Naive thymus-derived CD4-positive, alpha-beta T cell (primary cell): ENCODE data around the gene NPIPB9. TPM values are rescaled to one million over a fixed set of nuclear protein-coding genes. Genes with fewer than 3 reads are reported as not detected.

Experiments used
- microRNA-seq: library from miRNA; unstranded; fragments of <30 nt; microRNA quantifications from one replicate; pipeline ENCODE4 v1.2.0, GENCODE V29; 2022; ENCODE audit warnings: borderline microRNAs expressed
- polyA plus RNA-seq, 2 donors: library from polyadenylated mRNA; unstranded; fragments of 300-500 nt; fragmentation: Illumina TruSeq; gene quantifications; one replicate each; pipeline ENCODE4 v1.2.3, GENCODE V29; 2021
- total RNA-seq, 6 experiments: library from RNA in 5 of 6; stranded (reverse) in 5 of 6; gene quantifications; 1 replicate in 5 of 6; 2 replicates in 1 of 6; pipeline ENCODE4 v1.2.3 and lab custom pipeline; 2021 to 2026

NPIPB9 gene
- total and polyA plus RNA-seq, 7 experiments from 2014 or later, result 0.18 to 5.2 (median 3.9) TPM

Small RNAs within 50 kb of the gene (microRNA-seq; reads per million reads assigned to microRNA genes)
- gene MIR6862-2, result not detected

Other genes with a start within 250 kb of the NPIPB9 start
- under 1 TPM in 1 of 5 experiments, not detected in 4; 0.49 TPM for gene IL27, start 245.0 kb upstream of the NPIPB9 start, total RNA-seq
- gene IL27, start 245.0 kb upstream of the NPIPB9 start, polyA plus RNA-seq, result not detected
- gene NUPR1, start 212.8 kb upstream of the NPIPB9 start, total RNA-seq, result under 1 TPM in 2 of 5 experiments, not detected in 3; 0.05 to 0.11 TPM
- gene NUPR1, start 212.8 kb upstream of the NPIPB9 start, polyA plus RNA-seq, result not detected
- 10 to 100 TPM; 41.5 to 80.5 (median 55.0) TPM for gene SGF29, start 197.9 kb upstream of the NPIPB9 start, total RNA-seq
- 10 to 100 TPM; 68.2 to 85.6 TPM for gene SGF29, start 197.9 kb upstream of the NPIPB9 start, polyA plus RNA-seq
- gene SULT1A2, start 154.7 kb upstream of the NPIPB9 start, total RNA-seq, result under 1 TPM; 0.21 to 0.73 (median 0.56) TPM
- gene SULT1A2, start 154.7 kb upstream of the NPIPB9 start, polyA plus RNA-seq, result under 1 TPM in 1 of 2 donors, not detected in 1; 0.38 TPM
- 10 to 100 TPM in 4 of 5 experiments, 1 to 10 TPM in 1; 9.2 to 70.8 (median 19.6) TPM for gene SULT1A1, start 141.7 kb upstream of the NPIPB9 start, total RNA-seq
- gene SULT1A1, start 141.7 kb upstream of the NPIPB9 start, polyA plus RNA-seq, result 10 to 100 TPM in 1 of 2 donors, 1 to 10 TPM in 1; 9.4 to 10.5 TPM
- 1 to 10 TPM in 2 of 5 experiments, under 1 TPM in 2, not detected in 1; 0.88 to 3.0 (median 1.4) TPM for gene NPIPB8, start 113.7 kb upstream of the NPIPB9 start, total RNA-seq
- gene NPIPB8, start 113.7 kb upstream of the NPIPB9 start, polyA plus RNA-seq, result not detected
- 100 to 1,000 TPM; 269 to 736 (median 377) TPM for gene EIF3C, start 40.3 kb upstream of the NPIPB9 start, total RNA-seq
- 100 to 1,000 TPM; 158 to 380 TPM for gene EIF3C, start 40.3 kb upstream of the NPIPB9 start, polyA plus RNA-seq
- 100 to 1,000 TPM; 274 to 374 (median 310) TPM for gene ATXN2L, start 71.2 kb downstream of the NPIPB9 start, total RNA-seq
- gene ATXN2L, start 71.2 kb downstream of the NPIPB9 start, polyA plus RNA-seq, result 10 to 100 TPM; 19.7 to 38.8 TPM
- 100 to 1,000 TPM in 2 of 5 experiments, 10 to 100 TPM in 3; 89.7 to 140 (median 95.2) TPM for gene TUFM, start 94.6 kb downstream of the NPIPB9 start, total RNA-seq
- 100 to 1,000 TPM; 125 to 139 TPM for gene TUFM, start 94.6 kb downstream of the NPIPB9 start, polyA plus RNA-seq
- 100 to 1,000 TPM in 2 of 5 experiments, 10 to 100 TPM in 3; 66.8 to 145 (median 77.8) TPM for gene SH2B1, start 112.1 kb downstream of the NPIPB9 start, total RNA-seq
- 1 to 10 TPM; 1.9 to 3.1 TPM for gene SH2B1, start 112.1 kb downstream of the NPIPB9 start, polyA plus RNA-seq
- gene ATP2A1, start 126.7 kb downstream of the NPIPB9 start, total RNA-seq, result 1 to 10 TPM in 2 of 5 experiments, under 1 TPM in 3; 0.32 to 1.6 (median 0.89) TPM
- gene ATP2A1, start 126.7 kb downstream of the NPIPB9 start, polyA plus RNA-seq, result not detected
- 10 to 100 TPM; 19.9 to 30.3 (median 27.3) TPM for gene RABEP2, start 173.5 kb downstream of the NPIPB9 start, total RNA-seq
- 1 to 10 TPM; 4.4 to 7.5 TPM for gene RABEP2, start 173.5 kb downstream of the NPIPB9 start, polyA plus RNA-seq
- gene CD19, start 180.2 kb downstream of the NPIPB9 start, total RNA-seq, result 1 to 10 TPM in 1 of 5 experiments, under 1 TPM in 4; 0.22 to 3.0 (median 0.32) TPM
- under 1 TPM; 0.40 to 0.58 TPM for gene CD19, start 180.2 kb downstream of the NPIPB9 start, polyA plus RNA-seq
- gene NFATC2IP, start 199.2 kb downstream of the NPIPB9 start, total RNA-seq, result 100 to 1,000 TPM in 3 of 5 experiments, 10 to 100 TPM in 2; 70.9 to 117 (median 111) TPM
- gene NFATC2IP, start 199.2 kb downstream of the NPIPB9 start, polyA plus RNA-seq, result 10 to 100 TPM; 26.0 to 37.8 TPM
- gene SPNS1, start 223.0 kb downstream of the NPIPB9 start, total RNA-seq, result 10 to 100 TPM; 31.1 to 47.0 (median 42.1) TPM
- gene SPNS1, start 223.0 kb downstream of the NPIPB9 start, polyA plus RNA-seq, result 10 to 100 TPM; 22.6 to 40.4 TPM
- 100 to 1,000 TPM; 179 to 476 (median 342) TPM for gene LAT, start 233.3 kb downstream of the NPIPB9 start, total RNA-seq
- 100 to 1,000 TPM; 317 to 445 TPM for gene LAT, start 233.3 kb downstream of the NPIPB9 start, polyA plus RNA-seq